HepG2 (cell line): ENCODE measurements around the gene ATP11A. TPM values are rescaled to one million over a fixed set of nuclear protein-coding genes. Genes with fewer than 3 reads are reported as not detected.

Experiments used
- ATAC-seq: fragments of 200-7000 bp; cut with Tn5 transposase; 3 replicates; pipeline ENCODE4 v1.9.1; 2020; ENCODE audit warnings: mild to moderate bottlenecking, moderate library complexity
- BruUV-seq: library from RNA; stranded (reverse); fragments of 400-500 nt; replicated peaks from 2 replicates; lab custom pipeline; 2021; lab: Mats Ljungman, UMichigan
- CTCF ChIA-PET: fragments of 300-600 bp; formaldehyde crosslinking; extraction: SDS; loops from one replicate; lab custom pipeline; 2021; ENCODE audit warnings: low total read pairs, inconsistent platforms, low intra/inter-chr PET ratio; lab: Yijun Ruan, JAX
- POLR2A ChIA-PET: fragments of 350-600 bp; sonication (Branson Sonifier 250); formaldehyde crosslinking; loops from one replicate; lab custom pipeline; 2020; ENCODE audit warnings: antibody characterized with exemption, inconsistent platforms; lab: Yijun Ruan, JAX
- DNase-seq: peaks from one replicate; pipeline ENCODE4 v3.0.0-alpha.2; 2015; ENCODE audit warnings: low spot score
- FAIRE-seq: peaks from 3 replicates; lab custom pipeline; 2011; peaks lifted over from hg19 to GRCh38; lab: Jason Lieb, UNC
- H2AFZ ChIP-seq: one replicate; pipeline ENCODE4 v1.6.1; 2011; ENCODE audit warnings: low read length, inconsistent platforms
- H3K27ac ChIP-seq: fragments of 300-600 bp; 3 replicates; pipeline ENCODE4 v1.8.0; 2011; ENCODE audit warnings: mixed run types, mild to moderate bottlenecking, mixed read lengths, low read length, inconsistent platforms; ENCODE audit not compliant: insufficient read depth; ENCODE audit errors: extremely low read length
- H3K27me3 ChIP-seq, 2 experiments: fragments of 200-600 bp in 1 of 2; 2 replicates in 1 of 2; 3 replicates in 1 of 2; pipeline versions ENCODE4 v1.6.0 to v1.8.0; 2011; ENCODE audit warnings: low read length in 2 of 2, mild to moderate bottlenecking in 2 of 2, moderate library complexity in 2 of 2, inconsistent platforms in 1 of 2; ENCODE audit not compliant: insufficient read depth in 2 of 2, control insufficient read depth in 1 of 2
- H3K36me3 ChIP-seq, 2 experiments: fragments of 200-600 bp in 1 of 2; replicated peaks in 1 of 2; 2 replicates in 1 of 2; 3 replicates in 1 of 2; pipeline versions ENCODE4 v1.5.1 to v1.8.0; 2011; ENCODE audit warnings: low read length in 2 of 2, inconsistent platforms in 1 of 2; ENCODE audit not compliant: insufficient read depth in 2 of 2, control insufficient read depth in 1 of 2
- H3K4me1 ChIP-seq: 2 replicates; pipeline ENCODE4 v1.5.1; 2012; ENCODE audit warnings: low read length, inconsistent platforms; ENCODE audit not compliant: insufficient read depth
- H3K4me2 ChIP-seq: 2 replicates; pipeline ENCODE4 v1.6.0; 2011; ENCODE audit warnings: low read depth, low read length, inconsistent platforms
- H3K4me3 ChIP-seq, 3 experiments: fragments of 200-600 bp in 1 of 3; sonication (generic), shearing (Covaris generic) in 1 of 3; replicated peaks in 1 of 3; 2 replicates each; pipeline ENCODE4 v1.5.1; 2011 to 2016; ENCODE audit warnings: low read length in 3 of 3, inconsistent platforms in 2 of 3, low read depth in 2 of 3, mild to moderate bottlenecking in 2 of 3, control low read depth in 1 of 3, mixed read lengths in 1 of 3; ENCODE audit not compliant: insufficient read depth in 1 of 3
- H3K79me2 ChIP-seq: one replicate; pipeline ENCODE4 v1.6.1; 2011; ENCODE audit warnings: low read length, inconsistent platforms; ENCODE audit not compliant: insufficient read depth
- H3K9ac ChIP-seq: 2 replicates; pipeline ENCODE4 v1.6.0; 2011; ENCODE audit warnings: mild to moderate bottlenecking, low read depth, low read length, inconsistent platforms; ENCODE audit not compliant: insufficient read depth
- H3K9me3 ChIP-seq: 2 replicates; pipeline ENCODE4 v1.5.1; 2012; ENCODE audit warnings: mild to moderate bottlenecking, low read length
- H4K20me1 ChIP-seq: 2 replicates; pipeline ENCODE4 v1.6.0; 2011; ENCODE audit warnings: inconsistent platforms, mild to moderate bottlenecking, low read length, moderate library complexity; ENCODE audit not compliant: insufficient read depth
- CC2D1A ChIP-seq: sonication (generic); formaldehyde crosslinking; IDR thresholded peaks from 2 replicates; pipeline ENCODE4 v1.8.1; 2023; ENCODE audit warnings: mild to moderate bottlenecking, missing genetic modification reagents
- CCDC6 ChIP-seq: sonication (generic); formaldehyde crosslinking; IDR thresholded peaks from 2 replicates; pipeline ENCODE4 v1.8.1; 2022; ENCODE audit warnings: mild to moderate bottlenecking, missing genetic modification reagents, moderate library complexity
- ETV6 ChIP-seq: sonication (generic); formaldehyde crosslinking; conservative IDR thresholded peaks from 2 replicates; pipeline ENCODE4 v1.4.0; 2020; ENCODE audit warnings: missing genetic modification reagents
- HHEX ChIP-seq: IDR thresholded peaks from 2 replicates; pipeline ENCODE4 v1.6.1; 2016; ENCODE audit warnings: control low read depth
- HOXA3 ChIP-seq: sonication (generic); formaldehyde crosslinking; IDR thresholded peaks from 2 replicates; pipeline ENCODE4 v1.5.0; 2020; ENCODE audit warnings: missing genetic modification reagents
- ISX ChIP-seq: sonication (generic); formaldehyde crosslinking; conservative IDR thresholded peaks from 2 replicates; pipeline ENCODE4 v1.5.0; 2020; ENCODE audit warnings: missing genetic modification reagents
- MYC ChIP-seq: sonication (generic); formaldehyde crosslinking; IDR thresholded peaks from 2 replicates; pipeline ENCODE4 v1.9.0; 2021; ENCODE audit warnings: missing genetic modification reagents, borderline replicate concordance
- SIX1 ChIP-seq: sonication (generic); formaldehyde crosslinking; IDR thresholded peaks from 2 replicates; pipeline ENCODE4 v1.4.0; 2020; ENCODE audit warnings: missing genetic modification reagents, borderline replicate concordance
- SNAPC4 ChIP-seq: sonication (generic); formaldehyde crosslinking; IDR thresholded peaks from 2 replicates; pipeline ENCODE4 v1.4.0; 2020; ENCODE audit warnings: mild to moderate bottlenecking, missing genetic modification reagents
- THAP7 ChIP-seq: sonication (generic); formaldehyde crosslinking; IDR thresholded peaks from 2 replicates; pipeline ENCODE4 v1.8.1; 2023; ENCODE audit warnings: mild to moderate bottlenecking, missing genetic modification reagents
- ZBTB21 ChIP-seq: sonication (generic); formaldehyde crosslinking; IDR thresholded peaks from 2 replicates; pipeline ENCODE4 v1.4.0; 2020; ENCODE audit warnings: missing genetic modification reagents
- ZFX ChIP-seq: sonication (generic); formaldehyde crosslinking; IDR thresholded peaks from 2 replicates; pipeline ENCODE4 v1.4.0; 2020; ENCODE audit warnings: mild to moderate bottlenecking, low read depth, missing genetic modification reagents, moderate library complexity
- ZNF234 ChIP-seq: sonication (generic); formaldehyde crosslinking; conservative IDR thresholded peaks from 2 replicates; pipeline ENCODE4 v1.5.1; 2020; ENCODE audit warnings: mild to moderate bottlenecking, missing genetic modification reagents
- ZNF383 ChIP-seq: sonication (generic); formaldehyde crosslinking; IDR thresholded peaks from 2 replicates; pipeline ENCODE4 v1.4.0; 2020; ENCODE audit warnings: missing genetic modification reagents, mild to moderate bottlenecking, borderline replicate concordance
- ZNF746 ChIP-seq: sonication (generic); formaldehyde crosslinking; IDR thresholded peaks from 2 replicates; pipeline ENCODE4 v1.8.0; 2022; ENCODE audit warnings: mild to moderate bottlenecking, missing genetic modification reagents
- WGBS: methylation state at CpG from one replicate; pipeline ENCODE4 v1.1.6; 2017; ENCODE audit warnings: low lambda C conversion rate; 5-methylcytosine and 5-hydroxymethylcytosine counted together
- in situ Hi-C: cut with HindIII; loops from 2 replicates; pipeline ENCODE4 v1.10.0; 2017; ENCODE audit warnings: low pct_unique_long_range_greater_than_20kb; ENCODE audit not compliant: extremely low pct_ligation_motif_present
- intact Hi-C: fragments of 100-400 bp; cut with micrococcal nuclease; formaldehyde crosslinking; loops from one replicate; pipeline ENCODE4 v1.10.0; 2022; ENCODE audit not compliant: unreplicated experiment
- polyA plus RNA-seq, 8 experiments: library from polyadenylated mRNA; depleted of rRNA in 3 of 8; stranded (reverse) in 7 of 8; unstranded in 1 of 8; fragments of >200 nt; fragmentation: Illumina TruSeq in 4 of 8; extraction: Trizol in 4 of 8; gene quantifications; 2 replicates each; pipeline versions ENCODE4 v1.2.1 to v1.2.3, GENCODE V29; 2011 to 2016; ENCODE audit warnings: low read depth in 4 of 8, missing spikeins in 1 of 8, mixed read lengths in 1 of 8; ENCODE audit not compliant: insufficient read depth in 1 of 8
- total RNA-seq, 5 experiments: library from RNA; depleted of rRNA; stranded (reverse); fragments of >200 nt; fragmentation: Illumina TruSeq; extraction: Trizol; gene quantifications; 2 replicates each; pipeline ENCODE4 v1.2.3, GENCODE V29; 2016; ENCODE audit warnings: low read depth in 1 of 5
- TF ChIP-seq, protein P1 (sequence below): sonication (generic); formaldehyde crosslinking; IDR thresholded peaks from 2 replicates; pipeline ENCODE4 v1.8.1; 2022; ENCODE audit warnings: mild to moderate bottlenecking, missing genetic modification reagents
- TF ChIP-seq, protein P2 (sequence below): IDR thresholded peaks from 2 replicates; pipeline ENCODE4 v1.6.1; 2016; ENCODE audit warnings: low read depth, control low read depth

ATP11A gene
- total and polyA plus RNA-seq, 2 of the 13 experiments (the other 11 are each of a cell fraction or from before 2014, with no cell fraction given) = 18.4 to 20.1 TPM

DNA sequence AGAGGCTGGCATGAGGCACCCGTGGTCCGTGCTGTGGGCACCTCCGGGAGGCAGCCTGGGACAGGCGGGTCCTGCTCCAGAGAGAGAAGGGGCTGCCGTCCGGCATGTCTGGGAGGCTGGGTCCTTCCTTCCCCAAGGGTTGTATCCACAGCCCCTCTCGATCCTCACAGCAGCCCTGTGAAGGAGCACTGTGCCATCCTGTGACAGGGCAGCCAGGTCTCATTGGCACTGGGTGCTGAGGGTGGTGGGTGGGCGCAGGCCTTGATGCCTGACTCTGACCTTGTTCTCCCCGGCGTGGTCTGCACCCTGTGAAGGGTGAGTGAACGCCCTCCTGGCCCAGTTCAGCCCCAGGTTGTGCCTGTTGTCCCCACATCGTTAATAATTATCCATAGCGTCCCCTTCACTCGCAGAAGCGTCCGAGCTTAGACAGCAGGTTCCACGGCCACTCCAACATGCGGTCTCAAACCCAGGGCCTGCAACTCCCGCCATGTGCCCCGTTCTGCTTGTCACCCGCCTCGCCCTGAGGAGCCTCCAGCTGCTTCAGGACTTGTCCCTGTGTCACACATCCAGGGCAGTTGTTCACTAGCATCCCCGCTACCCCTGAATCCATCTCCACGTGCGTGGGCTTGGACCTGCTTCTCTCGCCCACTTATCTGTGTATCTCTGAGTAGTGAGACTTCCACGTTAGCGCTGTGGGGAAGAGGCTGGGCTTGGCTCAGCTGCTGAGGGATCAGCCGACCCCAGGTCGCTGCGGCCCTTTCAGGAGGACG lies 10.6 kb downstream of the ATP11A start:
- Histone ChIP-seq H3K4me2 (peak overlapping the region; percentile 25; the same call in 1 of the 2 replicates), H3K9ac (no peak overlapping the region), H3K4me3 (no peak overlapping the region; a peak in 1 of 6 replicates), H3K36me3 (peaks cover 17 to 44% of the 10 kb centered on the region in 2 experiments), H3K79me2 (peaks cover 94% of the 10 kb centered on the region), H3K9me3 (no peaks in the 10 kb centered on the region), H4K20me1 (peaks cover 85% of the 10 kb centered on the region), H3K27me3 (no peaks in the 10 kb centered on the region), H3K4me1 (peaks cover 61% of the 10 kb centered on the region), H2AFZ (no peak overlapping the region), H3K27ac (no peak overlapping the region)
- 82% methylated on average over 21 of the region's 32 CpGs for WGBS
- no TSS peak for BruUV-seq
- peak; percentile 55 for ATAC-seq
- no peak for FAIRE-seq
- in situ Hi-C loops (no loop called here), intact Hi-C loops (no loop called here)
- ChIA-PET POLR2A (no interaction called here), CTCF (no interaction called here)
- DNase-seq = no peak
- no peak for TF ChIP-seq CC2D1A (CRISPR knock-in tag)
- TF ChIP-seq, protein P1, sequence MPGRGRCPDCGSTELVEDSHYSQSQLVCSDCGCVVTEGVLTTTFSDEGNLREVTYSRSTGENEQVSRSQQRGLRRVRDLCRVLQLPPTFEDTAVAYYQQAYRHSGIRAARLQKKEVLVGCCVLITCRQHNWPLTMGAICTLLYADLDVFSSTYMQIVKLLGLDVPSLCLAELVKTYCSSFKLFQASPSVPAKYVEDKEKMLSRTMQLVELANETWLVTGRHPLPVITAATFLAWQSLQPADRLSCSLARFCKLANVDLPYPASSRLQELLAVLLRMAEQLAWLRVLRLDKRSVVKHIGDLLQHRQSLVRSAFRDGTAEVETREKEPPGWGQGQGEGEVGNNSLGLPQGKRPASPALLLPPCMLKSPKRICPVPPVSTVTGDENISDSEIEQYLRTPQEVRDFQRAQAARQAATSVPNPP = no peak
- no peak for TF ChIP-seq ZNF746 (CRISPR knock-in tag)
- no peak for TF ChIP-seq MYC (CRISPR knock-in tag)
- TF ChIP-seq, protein P2, sequence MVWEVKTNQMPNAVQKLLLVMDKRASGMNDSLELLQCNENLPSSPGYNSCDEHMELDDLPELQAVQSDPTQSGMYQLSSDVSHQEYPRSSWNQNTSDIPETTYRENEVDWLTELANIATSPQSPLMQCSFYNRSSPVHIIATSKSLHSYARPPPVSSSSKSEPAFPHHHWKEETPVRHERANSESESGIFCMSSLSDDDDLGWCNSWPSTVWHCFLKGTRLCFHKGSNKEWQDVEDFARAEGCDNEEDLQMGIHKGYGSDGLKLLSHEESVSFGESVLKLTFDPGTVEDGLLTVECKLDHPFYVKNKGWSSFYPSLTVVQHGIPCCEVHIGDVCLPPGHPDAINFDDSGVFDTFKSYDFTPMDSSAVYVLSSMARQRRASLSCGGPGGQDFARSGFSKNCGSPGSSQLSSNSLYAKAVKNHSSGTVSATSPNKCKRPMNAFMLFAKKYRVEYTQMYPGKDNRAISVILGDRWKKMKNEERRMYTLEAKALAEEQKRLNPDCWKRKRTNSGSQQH (CRISPR knock-in tag) = no peak
- TF ChIP-seq ZBTB21 (CRISPR knock-in tag) = no peak
- no peak for TF ChIP-seq THAP7 (CRISPR knock-in tag)
- TF ChIP-seq CCDC6 (CRISPR knock-in tag) = no peak
- TF ChIP-seq ISX (CRISPR knock-in tag) = no peak
- TF ChIP-seq HOXA3 (CRISPR knock-in tag) = no peak
- no peak for TF ChIP-seq ZFX
- TF ChIP-seq ZNF383 (CRISPR knock-in tag) = no peak
- TF ChIP-seq ZNF234 (CRISPR knock-in tag) = no peak
- TF ChIP-seq HHEX (CRISPR knock-in tag) = no peak
- TF ChIP-seq SIX1 (CRISPR knock-in tag) = no peak
- TF ChIP-seq SNAPC4 = no peak
- no peak for TF ChIP-seq ETV6 (CRISPR knock-in tag)
